Gastrocnemius medialis (tissue), 4 donors: Measurements from ENCODE around the gene FKBP8.

Source experiments
- POLR2A ChIP-seq, 2 donors: fragments of 450-650 bp; IDR thresholded peaks; one replicate each; pipeline ENCODE4 v1.6.1; 2017; ENCODE audit warnings: antibody characterized with exemption in 2 of 2, mild to moderate bottlenecking in 2 of 2, moderate library complexity in 2 of 2
- TF ChIP-seq, protein P1 (sequence below), 5 experiments: fragments of 450-650 bp in 3 of 5; fragments of 200-600 bp in 2 of 5; sonication (generic) in 2 of 5; IDR thresholded peaks in 4 of 5; conservative IDR thresholded peaks in 1 of 5; 1 replicate in 4 of 5; 2 replicates in 1 of 5; pipeline ENCODE4 v1.5.1; 2016 to 2019; ENCODE audit warnings: antibody characterized with exemption in 5 of 5, mild to moderate bottlenecking in 3 of 5, moderate library complexity in 3 of 5

- TF ChIP-seq, protein P1, sequence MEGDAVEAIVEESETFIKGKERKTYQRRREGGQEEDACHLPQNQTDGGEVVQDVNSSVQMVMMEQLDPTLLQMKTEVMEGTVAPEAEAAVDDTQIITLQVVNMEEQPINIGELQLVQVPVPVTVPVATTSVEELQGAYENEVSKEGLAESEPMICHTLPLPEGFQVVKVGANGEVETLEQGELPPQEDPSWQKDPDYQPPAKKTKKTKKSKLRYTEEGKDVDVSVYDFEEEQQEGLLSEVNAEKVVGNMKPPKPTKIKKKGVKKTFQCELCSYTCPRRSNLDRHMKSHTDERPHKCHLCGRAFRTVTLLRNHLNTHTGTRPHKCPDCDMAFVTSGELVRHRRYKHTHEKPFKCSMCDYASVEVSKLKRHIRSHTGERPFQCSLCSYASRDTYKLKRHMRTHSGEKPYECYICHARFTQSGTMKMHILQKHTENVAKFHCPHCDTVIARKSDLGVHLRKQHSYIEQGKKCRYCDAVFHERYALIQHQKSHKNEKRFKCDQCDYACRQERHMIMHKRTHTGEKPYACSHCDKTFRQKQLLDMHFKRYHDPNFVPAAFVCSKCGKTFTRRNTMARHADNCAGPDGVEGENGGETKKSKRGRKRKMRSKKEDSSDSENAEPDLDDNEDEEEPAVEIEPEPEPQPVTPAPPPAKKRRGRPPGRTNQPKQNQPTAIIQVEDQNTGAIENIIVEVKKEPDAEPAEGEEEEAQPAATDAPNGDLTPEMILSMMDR (IDR thresholded peaks at IDR 0.05 in 4 of 5, conservative IDR thresholded peaks at IDR 0.05 in 1 of 5), result no peak
- peak; percentile 39 to 46 for TF ChIP-seq POLR2A (IDR thresholded peaks at IDR 0.05)
Measured at GRCh38 chr19:18513868-18514267, 29.5 kb downstream of the FKBP8 start.
